RWPE2 (cell line): Measurements from ENCODE around the gene TAMALIN.

Source experiments
- ATAC-seq: fragments of 200-7000 bp; cut with Tn5 transposase; 3 replicates; pipeline ENCODE4 v1.9.1; 2021; ENCODE audit warnings: low read depth
- DNase-seq: peaks from one replicate; pipeline ENCODE4 v3.0.0-alpha.2; 2020; ENCODE audit warnings: low spot score
- H3K27ac ChIP-seq: fragments of 450-650 bp; 2 replicates; pipeline ENCODE4 v1.5.1; 2017; ENCODE audit warnings: mild to moderate bottlenecking; ENCODE audit not compliant: poor library complexity, severe bottlenecking
- H3K27me3 ChIP-seq: fragments of 250-450 bp; sonication (Bioruptor Pico); 2 replicates; pipeline ENCODE4 v1.5.1; 2021; ENCODE audit warnings: mild to moderate bottlenecking, moderate library complexity; ENCODE audit not compliant: insufficient read depth, poor library complexity, severe bottlenecking
- H3K36me3 ChIP-seq: fragments of 250-450 bp; sonication (Bioruptor Pico); 2 replicates; pipeline ENCODE4 v1.5.1; 2020; ENCODE audit warnings: low read depth, mild to moderate bottlenecking, moderate library complexity
- H3K4me1 ChIP-seq: fragments of 250-450 bp; sonication (Bioruptor Pico); 2 replicates; pipeline ENCODE4 v1.5.1; 2021; ENCODE audit warnings: mild to moderate bottlenecking, moderate library complexity; ENCODE audit not compliant: insufficient read depth, poor library complexity, severe bottlenecking
- H3K4me3 ChIP-seq: fragments of 250-450 bp; sonication (Bioruptor Pico); 2 replicates; pipeline ENCODE4 v1.5.1; 2021; ENCODE audit warnings: mild to moderate bottlenecking, moderate library complexity; ENCODE audit not compliant: severe bottlenecking
- H3K9me3 ChIP-seq: fragments of 250-450 bp; sonication (Bioruptor Pico); 2 replicates; pipeline ENCODE4 v1.5.1; 2021; ENCODE audit warnings: mild to moderate bottlenecking, moderate library complexity; ENCODE audit not compliant: severe bottlenecking
- TF ChIP-seq, protein P1 (sequence below): fragments of 450-650 bp; IDR thresholded peaks from one replicate; pipeline ENCODE4 v1.5.1; 2017; ENCODE audit warnings: mild to moderate bottlenecking, moderate library complexity; ENCODE audit not compliant: poor library complexity, severe bottlenecking

The TAMALIN gene

DNA sequence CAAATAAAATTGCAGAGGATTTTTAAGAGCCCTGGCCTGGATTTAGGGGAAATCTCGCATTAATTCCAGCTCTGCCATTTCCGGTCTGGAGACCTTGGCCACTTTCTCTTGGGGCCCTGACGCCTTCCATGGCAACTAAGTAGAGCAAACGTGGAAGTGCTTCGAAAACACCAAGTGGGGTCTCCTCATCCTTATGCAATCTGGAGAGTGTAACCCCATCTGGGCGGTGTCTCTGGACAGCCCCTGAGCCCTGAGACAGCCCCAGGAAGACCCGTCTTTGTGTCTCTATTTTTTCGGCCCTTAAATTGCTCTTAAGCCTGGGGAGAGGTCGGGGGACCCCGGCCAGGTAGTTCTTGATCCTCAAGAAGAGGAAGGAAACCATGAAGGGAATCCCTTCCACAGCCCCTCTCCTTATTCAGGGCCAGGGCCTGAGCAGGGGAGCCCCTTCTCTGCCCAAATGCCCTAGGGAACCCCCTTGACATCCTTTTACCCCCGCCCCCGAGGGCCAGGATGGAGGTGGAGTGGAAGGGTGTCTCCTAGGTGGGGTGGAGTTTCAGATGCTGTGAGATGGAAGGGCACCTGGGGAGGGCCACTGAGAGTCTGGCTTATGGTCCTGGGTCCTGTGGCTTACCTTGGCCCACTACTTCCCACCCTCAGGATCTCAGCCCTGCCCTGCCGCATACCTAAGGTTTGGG lies 26.8 kb downstream of the TAMALIN start:
- Histone ChIP-seq H3K4me3 (peak overlapping the region; percentile 28), H3K36me3 (no peaks in the 10 kb centered on the region), H3K4me1 (peaks cover 6% of the 10 kb centered on the region), H3K27ac (no peak overlapping the region), H3K9me3 (no peaks in the 10 kb centered on the region), H3K27me3 (no peaks in the 10 kb centered on the region)
- DNase-seq (no peak), ATAC-seq (no peak)
- TF ChIP-seq, protein P1, sequence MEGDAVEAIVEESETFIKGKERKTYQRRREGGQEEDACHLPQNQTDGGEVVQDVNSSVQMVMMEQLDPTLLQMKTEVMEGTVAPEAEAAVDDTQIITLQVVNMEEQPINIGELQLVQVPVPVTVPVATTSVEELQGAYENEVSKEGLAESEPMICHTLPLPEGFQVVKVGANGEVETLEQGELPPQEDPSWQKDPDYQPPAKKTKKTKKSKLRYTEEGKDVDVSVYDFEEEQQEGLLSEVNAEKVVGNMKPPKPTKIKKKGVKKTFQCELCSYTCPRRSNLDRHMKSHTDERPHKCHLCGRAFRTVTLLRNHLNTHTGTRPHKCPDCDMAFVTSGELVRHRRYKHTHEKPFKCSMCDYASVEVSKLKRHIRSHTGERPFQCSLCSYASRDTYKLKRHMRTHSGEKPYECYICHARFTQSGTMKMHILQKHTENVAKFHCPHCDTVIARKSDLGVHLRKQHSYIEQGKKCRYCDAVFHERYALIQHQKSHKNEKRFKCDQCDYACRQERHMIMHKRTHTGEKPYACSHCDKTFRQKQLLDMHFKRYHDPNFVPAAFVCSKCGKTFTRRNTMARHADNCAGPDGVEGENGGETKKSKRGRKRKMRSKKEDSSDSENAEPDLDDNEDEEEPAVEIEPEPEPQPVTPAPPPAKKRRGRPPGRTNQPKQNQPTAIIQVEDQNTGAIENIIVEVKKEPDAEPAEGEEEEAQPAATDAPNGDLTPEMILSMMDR = no peak

DNA sequence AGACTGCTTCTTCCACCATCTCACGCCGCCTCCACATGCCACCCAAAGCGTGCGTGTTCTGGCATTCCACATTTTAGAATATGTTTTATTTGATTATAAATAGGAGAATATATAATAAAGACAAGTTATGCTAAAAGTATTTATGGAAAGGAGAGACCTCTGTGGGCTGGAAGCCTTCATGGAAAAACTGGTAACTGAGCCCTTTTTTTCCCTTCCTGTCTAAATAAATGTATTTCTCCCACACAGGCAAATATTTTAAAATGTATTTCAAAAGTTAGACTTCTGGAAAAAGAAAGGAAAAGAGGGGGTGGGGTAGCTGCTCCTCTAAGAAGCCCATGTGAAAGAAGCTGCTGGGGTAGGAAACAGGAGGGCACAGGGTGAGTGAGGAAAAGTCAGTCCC lies 28.4 kb downstream of the TAMALIN start:
- H3K4me3 ChIP-seq = no peak overlapping the region
- H3K27me3 ChIP-seq = no peaks in the 10 kb centered on the region
- ATAC-seq (no peak), DNase-seq (no peak)
- H3K4me1 ChIP-seq = peaks cover 6% of the 10 kb centered on the region
- no peaks in the 10 kb centered on the region for H3K9me3 ChIP-seq
- TF ChIP-seq, protein P1 = no peak
- H3K27ac ChIP-seq = no peak overlapping the region
- no peaks in the 10 kb centered on the region for H3K36me3 ChIP-seq

DNA sequence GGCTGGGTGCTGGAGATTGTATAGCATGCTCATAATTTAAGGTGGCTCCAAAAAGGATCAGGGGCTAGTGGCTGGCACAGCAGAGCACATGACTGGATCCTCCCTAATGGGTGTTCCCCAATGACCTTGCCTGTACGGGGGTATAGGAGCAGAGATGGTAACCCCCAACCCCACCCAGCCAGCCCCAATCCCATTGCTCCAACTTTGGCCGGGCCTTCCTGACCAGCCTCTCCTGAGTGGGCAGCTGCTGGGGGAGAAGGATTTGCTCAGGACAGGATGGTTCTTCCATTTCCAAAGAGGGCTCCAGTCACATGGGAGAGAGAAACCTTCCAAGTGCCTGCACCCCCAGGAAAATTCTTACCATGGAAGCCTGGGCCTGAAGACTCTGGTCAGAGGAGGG lies 29.2 kb downstream of the TAMALIN start:
- peaks cover 6% of the 10 kb centered on the region for H3K4me1 ChIP-seq
- no peak overlapping the region for H3K4me3 ChIP-seq
- ATAC-seq = no peak
- no peaks in the 10 kb centered on the region for H3K36me3 ChIP-seq
- no peak for DNase-seq
- no peak overlapping the region for H3K27ac ChIP-seq
- H3K27me3 ChIP-seq = no peaks in the 10 kb centered on the region
- no peaks in the 10 kb centered on the region for H3K9me3 ChIP-seq
- TF ChIP-seq, protein P1 = no peak

DNA sequence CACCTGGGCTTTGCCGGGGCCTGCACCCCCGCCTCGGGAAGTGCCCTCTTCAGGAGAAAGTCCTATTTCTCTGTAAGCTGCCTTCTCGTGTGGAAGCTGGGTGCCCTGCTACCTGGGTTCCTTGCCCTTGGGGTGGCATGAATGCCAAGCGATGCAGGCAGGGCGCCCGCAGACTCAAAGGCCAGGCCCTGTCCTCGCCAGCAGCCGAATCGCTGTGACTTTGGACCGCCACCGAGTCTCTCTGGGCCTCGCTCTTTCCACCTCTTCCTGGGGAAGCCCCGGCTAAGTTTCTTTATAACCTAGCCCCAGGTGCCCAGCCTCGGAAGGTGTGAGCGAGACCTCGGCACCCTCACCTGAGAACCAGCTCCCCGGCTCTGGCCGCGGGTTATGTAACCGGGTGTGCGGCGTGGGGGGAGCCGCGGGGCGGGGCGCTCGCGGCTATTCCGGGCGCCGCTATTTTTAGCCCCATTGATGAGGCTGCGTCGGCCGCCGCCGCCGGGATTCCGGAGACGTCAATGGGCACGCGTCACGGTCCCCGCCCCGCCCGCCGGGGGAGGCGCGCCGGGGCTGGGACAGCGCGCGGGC lies 29.9 kb downstream of the TAMALIN start:
- Histone ChIP-seq H3K4me3 (peak overlapping the region; percentile 50), H3K36me3 (no peaks in the 10 kb centered on the region), H3K27me3 (no peaks in the 10 kb centered on the region), H3K9me3 (no peaks in the 10 kb centered on the region), H3K27ac (no peak overlapping the region), H3K4me1 (peaks cover 6% of the 10 kb centered on the region)
- TF ChIP-seq, protein P1 = no peak
- no peak for DNase-seq
- ATAC-seq = peak; percentile 37
